GM12892 (cell line): ENCODE measurements around the gene RPL38.

Experiments
- DNase-seq: peaks from one replicate; pipeline ENCODE4 v3.0.0; 2011; ENCODE audit not compliant: insufficient read length
- FAIRE-seq: peaks from 2 replicates; lab custom pipeline; 2011; peaks lifted over from hg19 to GRCh38; lab: Jason Lieb, UNC
- POLR2A ChIP-seq: IDR thresholded peaks from 2 replicates; pipeline ENCODE4 v1.6.1; 2011; ENCODE audit warnings: low read depth, low read length, control low read depth
- POLR2AphosphoS5 ChIP-seq: IDR thresholded peaks from 2 replicates; pipeline ENCODE4 v1.6.1; 2011; ENCODE audit warnings: low read depth, low read length, control low read depth
- TAF1 ChIP-seq: IDR thresholded peaks from 2 replicates; pipeline ENCODE4 v1.6.1; 2011; ENCODE audit warnings: low read depth, mild to moderate bottlenecking, control low read depth, low read length, borderline replicate concordance

Gene RPL38

DNA sequence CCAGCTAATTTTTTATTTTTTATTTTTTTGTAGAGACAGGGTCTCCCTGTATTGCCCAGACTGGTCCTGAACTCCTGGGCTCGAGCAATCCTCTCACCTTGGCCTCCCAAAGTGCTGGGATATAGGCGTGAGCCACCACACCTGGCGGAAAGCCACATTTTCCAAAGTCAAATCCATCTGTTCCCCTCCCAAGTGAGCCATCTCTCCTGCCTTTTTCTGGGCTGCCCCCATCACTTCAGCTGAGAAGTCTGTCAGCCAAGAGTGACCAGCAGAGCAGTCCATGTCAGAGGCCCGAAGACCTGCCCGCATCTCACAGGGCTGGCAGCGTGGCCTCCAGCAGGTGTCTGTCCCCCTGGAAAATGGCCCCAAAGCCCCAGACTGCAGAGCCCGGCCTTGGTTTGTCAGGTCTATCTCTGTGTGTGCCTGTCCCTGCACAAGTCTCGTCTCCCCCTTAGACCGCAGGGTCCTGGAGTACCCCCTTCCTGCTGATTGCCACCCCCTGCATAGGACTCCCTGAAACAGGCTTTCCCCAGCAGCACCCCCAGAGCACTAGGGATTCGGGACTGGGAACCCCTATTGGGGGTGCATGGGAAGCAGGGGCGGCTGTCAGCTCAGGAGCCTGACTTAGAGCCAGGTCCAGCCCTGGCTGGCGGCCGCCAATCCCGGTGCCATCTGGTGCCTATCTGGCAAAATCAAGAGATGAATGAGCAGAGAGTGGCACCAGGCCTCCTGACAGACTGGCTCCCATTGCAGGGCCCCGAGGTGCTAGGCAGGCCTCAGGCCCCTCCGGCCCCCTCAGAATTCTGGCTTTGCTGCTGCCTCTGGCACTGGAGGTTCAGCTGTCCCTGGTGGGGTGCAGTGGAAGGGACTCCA, 17.7 kb downstream of the RPL38 start:
- FAIRE-seq (no peak), DNase-seq (no peak)
- TF ChIP-seq POLR2A (no peak), POLR2AphosphoS5 (no peak), TAF1 (no peak)

GRCh38 chr17:74222399-74222798, 18.9 kb downstream of the RPL38 start:
- DNase-seq, result no peak
- FAIRE-seq, result no peak
- TF ChIP-seq POLR2A, result no peak
- no peak for TF ChIP-seq POLR2AphosphoS5
- no peak for TF ChIP-seq TAF1

- FAIRE-seq (no peak), DNase-seq (no peak)
Measured at GRCh38 chr17:74223901-74224300, 20.4 kb downstream of the RPL38 start.

DNA sequence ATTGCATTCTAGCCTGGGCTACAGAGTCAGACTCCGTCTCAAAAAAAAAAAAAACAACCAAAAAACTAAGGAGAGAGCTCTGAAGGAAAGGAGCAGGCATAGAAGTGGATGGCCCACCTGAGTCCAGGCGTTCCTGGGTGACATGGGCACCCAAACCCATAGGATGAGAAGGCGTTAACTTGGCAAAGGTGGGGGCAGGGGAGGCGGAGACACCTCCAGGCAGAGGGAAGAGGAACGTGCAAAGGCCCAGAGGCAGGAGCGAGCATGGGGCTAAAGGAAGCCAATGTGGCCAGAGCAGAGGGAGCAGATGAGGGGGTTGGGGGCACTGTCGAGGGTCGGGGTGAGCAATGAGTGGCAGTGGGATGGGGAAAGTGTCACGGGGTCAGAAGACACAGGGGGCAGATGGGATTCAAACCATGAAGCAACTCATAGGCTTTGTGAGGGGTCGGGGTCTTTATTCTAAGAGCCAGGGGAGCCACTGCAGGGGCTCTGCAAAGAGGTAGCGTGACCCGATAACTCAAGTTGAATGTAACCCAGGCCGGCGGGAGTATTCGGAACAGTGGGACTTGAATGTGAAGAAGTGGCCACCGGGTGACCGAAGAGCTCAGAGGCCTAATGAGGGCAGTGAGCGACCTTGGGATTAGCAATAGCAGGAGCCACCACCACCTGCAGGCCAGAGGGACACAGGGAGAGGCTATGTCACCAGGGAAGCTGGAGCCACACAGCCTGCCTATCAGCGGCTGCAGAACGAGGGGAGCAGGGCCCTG, 21.7 kb downstream of the RPL38 start:
- TF ChIP-seq POLR2AphosphoS5 (no peak), TAF1 (no peak), POLR2A (no peak)
- FAIRE-seq (no peak), DNase-seq (no peak)

More at GRCh38 chr17:74223901-74224300, 20.4 kb downstream of the RPL38 start:
- TF ChIP-seq POLR2A (no peak), POLR2AphosphoS5 (no peak), TAF1 (no peak)

GRCh38 chr17:74226252-74226651, 22.8 kb downstream of the RPL38 start:
- FAIRE-seq, result no peak
- DNase-seq, result no peak

DNA sequence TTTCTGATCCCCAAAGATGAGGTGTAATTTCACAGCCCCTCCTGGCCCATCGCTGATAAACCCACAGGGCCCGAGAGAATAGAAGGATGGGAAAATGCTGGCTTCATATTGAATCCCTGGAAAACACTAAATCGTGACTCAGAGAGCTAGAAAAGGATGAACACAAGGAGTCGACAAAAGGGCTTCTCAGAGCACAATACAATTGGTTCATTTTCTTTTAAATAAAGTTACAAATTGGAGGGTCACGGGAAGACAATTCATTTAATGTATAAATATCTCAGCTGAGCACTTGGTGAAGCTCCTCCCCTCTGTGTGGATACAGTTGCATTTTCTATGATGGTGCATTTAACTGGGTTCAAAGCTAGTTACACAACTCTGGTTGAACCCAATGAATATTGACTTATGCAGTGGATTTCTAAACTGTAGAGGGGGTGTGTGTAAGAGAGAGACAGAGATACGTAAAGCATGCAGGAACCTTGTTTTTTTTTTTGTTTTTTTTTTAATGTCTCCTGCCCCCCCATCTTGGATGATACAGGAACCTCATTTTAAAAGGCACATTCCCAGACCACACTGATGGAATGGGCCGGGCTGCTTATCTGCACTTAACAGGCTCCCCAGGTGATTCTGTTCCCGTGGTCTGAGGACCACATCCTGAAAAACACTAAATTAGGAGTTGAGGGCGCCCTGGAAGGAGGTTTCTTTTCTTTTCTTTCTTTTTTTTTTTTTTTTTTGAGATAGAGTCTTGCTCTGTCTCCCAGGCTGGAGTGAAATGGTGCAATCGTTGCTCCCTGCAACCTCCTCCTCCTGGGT, 24.0 kb downstream of the RPL38 start:
- FAIRE-seq (no peak), DNase-seq (no peak)
- no peak for TF ChIP-seq TAF1
- no peak for TF ChIP-seq POLR2A
- TF ChIP-seq POLR2AphosphoS5, result no peak

More at GRCh38 chr17:74226252-74226651, 22.8 kb downstream of the RPL38 start:
- no peak for TF ChIP-seq POLR2AphosphoS5
- no peak for TF ChIP-seq POLR2A
- no peak for TF ChIP-seq TAF1

DNA sequence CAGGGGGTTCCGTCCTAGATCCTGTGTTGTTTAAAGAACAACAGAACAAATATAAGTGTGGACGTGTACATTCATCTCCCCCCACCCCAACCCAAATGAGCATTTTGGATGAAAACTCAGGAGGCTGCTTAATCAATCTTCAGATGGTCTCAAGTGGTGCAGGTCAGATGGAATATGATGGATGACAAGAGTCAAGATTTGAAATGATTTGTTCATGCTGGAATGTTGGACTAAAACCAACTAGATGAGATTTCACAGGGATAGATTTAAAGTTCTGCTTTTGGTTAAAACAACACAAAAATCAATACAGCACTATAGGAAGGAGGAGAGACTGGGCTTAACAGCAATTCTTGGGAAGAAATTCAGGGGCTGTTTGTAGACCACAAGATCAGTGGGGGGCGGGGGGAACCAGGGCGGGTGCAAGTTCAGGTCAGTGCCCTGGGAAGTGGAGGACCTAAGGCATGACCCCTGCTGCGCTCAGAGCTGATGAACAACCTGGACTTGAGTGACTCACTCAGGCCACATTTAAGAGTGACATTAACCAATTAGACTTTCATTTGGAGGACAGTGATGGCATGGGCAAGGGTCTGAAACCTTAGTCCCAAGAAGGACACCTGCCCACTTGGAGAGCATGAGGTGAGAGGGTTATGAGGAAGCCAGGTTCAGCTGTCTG, 25.0 kb downstream of the RPL38 start:
- no peak for FAIRE-seq
- no peak for DNase-seq
- TF ChIP-seq TAF1 (no peak), POLR2A (no peak), POLR2AphosphoS5 (no peak)

DNA sequence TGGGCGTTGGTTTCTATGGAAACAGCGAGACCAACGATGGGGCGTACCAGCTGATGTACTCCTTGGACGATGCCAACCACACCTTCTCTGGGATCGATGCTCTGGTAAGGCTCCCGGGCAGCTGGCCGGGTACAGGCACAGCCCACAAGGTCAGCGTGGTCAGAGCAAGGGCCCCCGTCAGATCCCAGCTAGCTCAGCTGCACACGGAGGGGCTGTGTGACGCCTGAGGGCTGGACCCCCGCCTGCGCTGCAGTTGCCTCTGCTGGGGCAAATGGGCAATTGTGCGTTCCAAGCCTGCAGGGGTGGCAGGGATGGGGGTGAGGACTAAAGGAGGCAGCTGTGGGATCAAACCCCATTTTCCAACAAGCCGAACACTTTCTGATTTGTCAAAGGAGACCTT, 27.4 kb downstream of the RPL38 start:
- no peak for FAIRE-seq
- DNase-seq, result no peak
- TF ChIP-seq POLR2A (no peak), TAF1 (no peak), POLR2AphosphoS5 (no peak)

DNA sequence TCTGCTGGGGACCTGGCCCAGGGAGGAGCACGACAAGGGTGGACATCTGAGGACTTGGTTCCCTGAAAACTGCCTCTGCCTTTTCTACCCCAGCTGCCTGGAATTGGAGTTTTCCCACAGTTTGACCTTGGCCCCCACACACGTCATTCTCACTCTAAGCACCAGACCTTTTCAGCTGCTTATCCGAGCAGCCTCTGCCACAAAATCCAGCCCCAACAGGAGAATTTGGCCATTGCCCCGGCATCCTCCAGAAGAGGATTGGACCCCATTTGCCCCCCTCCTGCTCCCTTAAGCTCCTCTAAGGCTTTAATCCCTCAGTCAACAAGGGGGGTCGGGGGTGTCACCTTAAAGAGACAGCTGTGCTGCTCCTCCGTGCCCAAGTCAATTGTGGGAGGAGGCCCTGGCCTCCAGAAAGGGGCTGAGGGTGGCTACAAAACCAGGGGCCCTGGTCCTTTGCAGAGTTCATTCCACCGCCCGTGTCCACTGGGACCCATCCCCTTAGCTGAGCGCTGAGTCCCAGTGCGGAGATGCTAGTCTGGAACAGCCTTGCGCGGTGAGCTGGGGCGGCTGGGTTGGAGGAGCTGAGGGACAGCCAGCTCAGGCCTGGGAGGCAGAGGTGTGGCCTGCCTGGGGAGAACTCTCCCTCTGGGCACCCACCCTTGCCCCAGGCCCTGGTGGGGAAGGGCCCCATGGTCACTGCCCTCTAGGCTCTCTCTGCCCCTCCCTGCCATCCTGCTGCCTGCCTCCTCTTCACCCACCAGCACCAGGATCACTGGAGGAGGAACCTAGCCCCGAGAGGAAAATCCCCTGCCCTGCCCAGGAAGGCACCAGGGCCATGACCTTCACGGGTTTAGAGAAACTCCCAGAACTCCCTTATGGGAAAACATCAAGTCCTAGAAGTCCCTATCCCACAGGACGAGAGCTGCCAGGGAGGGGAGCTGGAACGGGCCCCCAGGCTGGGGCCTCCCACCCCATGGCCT, 28.7 kb downstream of the RPL38 start:
- FAIRE-seq (no peak), DNase-seq (no peak)
- TF ChIP-seq POLR2A (no peak), TAF1 (no peak), POLR2AphosphoS5 (no peak)

- TF ChIP-seq POLR2AphosphoS5, result no peak
- no peak for TF ChIP-seq TAF1
- no peak for TF ChIP-seq POLR2A
- no peak for FAIRE-seq
- DNase-seq, result no peak
Measured at GRCh38 chr17:74233937-74234336, 30.5 kb downstream of the RPL38 start.
